ENCODE data around the gene PLP1.

The PLP1 gene

GRCh38 chrX:103831342-103831802 lies 54.7 kb downstream of the PLP1 start:
- Histone ChIP-seq H3K27me3 (replicated peaks; ENCODE audit: control insufficient read depth, insufficient read depth, low read length) (no peaks in the 10 kb centered on the region), H3K4me3 (replicated peaks; ENCODE audit: low read depth, low read length) (peak overlapping the region; percentile 55), H3K36me3 (ENCODE audit: control insufficient read depth, insufficient read depth, low read length) (no peaks in the 10 kb centered on the region)
- TF ChIP-seq CTCF (IDR thresholded peaks at IDR 0.05; ENCODE audit: insufficient read depth, low read length, poor library complexity, severe bottlenecking) = no peak
- DNase-seq (ENCODE audit: extremely low read depth, insufficient read length) = no peak

- Histone ChIP-seq H3K36me3 (ENCODE audit: control insufficient read depth, insufficient read depth, low read length) (no peaks in the 10 kb centered on the region), H3K27me3 (replicated peaks; ENCODE audit: control insufficient read depth, insufficient read depth, low read length) (no peaks in the 10 kb centered on the region), H3K4me3 (replicated peaks; ENCODE audit: low read depth, low read length) (peak within 1 kb of the TSS; percentile 55)
- peak; percentile 50 for DNase-seq (ENCODE audit: extremely low read depth, insufficient read length)
- no peak for TF ChIP-seq CTCF (IDR thresholded peaks at IDR 0.05; ENCODE audit: insufficient read depth, low read length, poor library complexity, severe bottlenecking)
Observed at GRCh38 chrX:103831803-103832544, 55.3 kb downstream of the PLP1 start, which contains the start of gene RAB9B. TSS of gene RAB9B (minus strand) at chrX:103832257. CDS start at chrX:103825784, 6,473 bp downstream.

- Histone ChIP-seq H3K36me3 (ENCODE audit: control insufficient read depth, insufficient read depth, low read length) (no peaks in the 10 kb centered on the region), H3K4me3 (replicated peaks; ENCODE audit: low read depth, low read length) (no peak overlapping the region), H3K27me3 (replicated peaks; ENCODE audit: control insufficient read depth, insufficient read depth, low read length) (no peaks in the 10 kb centered on the region)
- no peak for DNase-seq (ENCODE audit: extremely low read depth, insufficient read length)
- TF ChIP-seq CTCF (IDR thresholded peaks at IDR 0.05; ENCODE audit: insufficient read depth, low read length, poor library complexity, severe bottlenecking) = no peak
Observed at GRCh38 chrX:103839404-103839803, 62.8 kb downstream of the PLP1 start.
